Caco-2 (cell line): Measurements from ENCODE around the gene C14orf180. TPM values are rescaled to one million over a fixed set of nuclear protein-coding genes. Genes with fewer than 3 reads are reported as not detected.

Experiments
- BruUV-seq: library from RNA; stranded (reverse); fragments of 400-500 nt; replicated peaks from 2 replicates; lab custom pipeline; 2021; lab: Mats Ljungman, UMichigan
- CTCF ChIA-PET: fragments of 300-600 bp; sonication (Branson Sonifier 250); formaldehyde crosslinking; loops from one replicate; lab custom pipeline; 2022; ENCODE audit warnings: antibody characterized with exemption; lab: Charles Lee
- POLR2A ChIA-PET: fragments of 300-600 bp; sonication (Branson Sonifier 250); formaldehyde crosslinking; loops from one replicate; lab custom pipeline; 2022; ENCODE audit warnings: antibody characterized with exemption; lab: Charles Lee
- DNase-seq, 2 experiments: peaks; one replicate each; pipeline versions ENCODE4 v3.0.0 to v3.0.0-alpha.2; 2020 to 2022
- H3K27me3 ChIP-seq: replicated peaks from 2 replicates; pipeline ENCODE4 v1.6.0; 2011; ENCODE audit warnings: low read length; ENCODE audit not compliant: control insufficient read depth, insufficient read depth
- H3K36me3 ChIP-seq: 2 replicates; pipeline ENCODE4 v1.5.1; 2011; ENCODE audit warnings: low read length; ENCODE audit not compliant: control insufficient read depth, insufficient read depth
- H3K4me1 ChIP-seq: fragments of 250-450 bp; sonication (Bioruptor Pico); 2 replicates; pipeline ENCODE4 v1.5.1; 2020; ENCODE audit warnings: mild to moderate bottlenecking
- H3K4me3 ChIP-seq: 2 replicates; pipeline ENCODE4 v1.5.1; 2011; ENCODE audit warnings: low read depth, mild to moderate bottlenecking, control low read depth, low read length
- H3K9me3 ChIP-seq: fragments of 250-450 bp; sonication (Bioruptor Pico); 2 replicates; pipeline ENCODE4 v1.5.1; 2020; ENCODE audit warnings: mild to moderate bottlenecking, moderate library complexity
- H3K27ac Mint-ChIP-seq: one replicate; pipeline ENCODE4 v1.8.0; 2022; ENCODE audit warnings: mixed read lengths; ENCODE audit not compliant: unreplicated experiment
- H3K27me3 Mint-ChIP-seq: one replicate; pipeline ENCODE4 v1.8.0; 2022; ENCODE audit warnings: mixed read lengths; ENCODE audit not compliant: insufficient read depth, unreplicated experiment
- H3K36me3 Mint-ChIP-seq: one replicate; pipeline ENCODE4 v1.8.0; 2022; ENCODE audit warnings: mild to moderate bottlenecking, mixed read lengths; ENCODE audit not compliant: insufficient read depth, unreplicated experiment
- H3K4me1 Mint-ChIP-seq: one replicate; pipeline ENCODE4 v1.8.0; 2022; ENCODE audit warnings: low read depth, mixed read lengths; ENCODE audit not compliant: unreplicated experiment
- H3K4me3 Mint-ChIP-seq: one replicate; pipeline ENCODE4 v1.8.0; 2022; ENCODE audit warnings: mild to moderate bottlenecking, moderate library complexity, mixed read lengths; ENCODE audit not compliant: unreplicated experiment
- H3K9me3 Mint-ChIP-seq: one replicate; pipeline ENCODE4 v1.8.0; 2022; ENCODE audit warnings: mixed read lengths; ENCODE audit not compliant: unreplicated experiment
- CTCF ChIP-seq, 2 experiments: fragments of 200-600 bp in 1 of 2; IDR thresholded peaks; 1 replicate in 1 of 2; 2 replicates in 1 of 2; pipeline versions ENCODE4 v1.5.1 to v1.8.0; 2011 to 2022; ENCODE audit warnings: antibody characterized with exemption in 1 of 2, control low read depth in 1 of 2, inconsistent platforms in 1 of 2, low read depth in 1 of 2, low read length in 1 of 2, mild to moderate bottlenecking in 1 of 2, moderate library complexity in 1 of 2; ENCODE audit not compliant: insufficient read depth in 1 of 2, severe bottlenecking in 1 of 2, unreplicated experiment in 1 of 2
- intact Hi-C: fragments of 100-400 bp; cut with micrococcal nuclease; formaldehyde crosslinking; loops from one replicate; pipeline ENCODE4 v1.10.0; 2022; ENCODE audit not compliant: unreplicated experiment
- total RNA-seq: library from RNA; stranded (reverse); gene quantifications from 2 replicates; pipeline ENCODE4 v1.2.3, GENCODE V29; 2022

Gene C14orf180
- total RNA-seq, 1 experiment from 2014 or later, result not detected

GRCh38 chr14:104634138-104634760, 54.7 kb downstream of the C14orf180 start:
- BruUV-seq, result no TSS peak
- H3K27me3 Mint-ChIP-seq, result peaks cover 27% of the 10 kb centered on the region
- TF ChIP-seq CTCF (IDR thresholded peaks at IDR 0.05; ENCODE audit: insufficient read depth in 1 of 2, low read depth in 1 of 2, low read length in 1 of 2, severe bottlenecking in 1 of 2, unreplicated experiment in 1 of 2), result no peak
- POLR2A ChIA-PET, result no interaction called here
- H3K4me3 Mint-ChIP-seq, result no peak overlapping the region
- Histone ChIP-seq H3K9me3 (no peaks in the 10 kb centered on the region), H3K27me3 (peaks cover 2% of the 10 kb centered on the region; the same call in 1 of the 2 replicates), H3K4me1 (peaks cover 4% of the 10 kb centered on the region; the same call in 1 of the 2 replicates), H3K4me3 (no peak overlapping the region), H3K36me3 (no peaks in the 10 kb centered on the region)
- intact Hi-C loops, result no loop called here
- H3K4me1 Mint-ChIP-seq, result peaks cover 14% of the 10 kb centered on the region
- H3K9me3 Mint-ChIP-seq, result no peaks in the 10 kb centered on the region
- CTCF ChIA-PET, result no interaction called here
- H3K36me3 Mint-ChIP-seq, result no peaks in the 10 kb centered on the region
- no peak overlapping the region for H3K27ac Mint-ChIP-seq
- no peak for DNase-seq

- ChIA-PET POLR2A (no interaction called here), CTCF (interaction anchor here (0.6 kb wide), 1 partner anchor 123 kb away, joined by 4 read pairs; no protein-coding TSS in a partner anchor)
- Mint-ChIP-seq H3K27me3 (peaks cover 23% of the 10 kb centered on the region), H3K4me1 (peaks cover 14% of the 10 kb centered on the region), H3K36me3 (no peaks in the 10 kb centered on the region), H3K9me3 (no peaks in the 10 kb centered on the region), H3K4me3 (no peak overlapping the region), H3K27ac (no peak overlapping the region)
- Histone ChIP-seq H3K36me3 (no peaks in the 10 kb centered on the region), H3K9me3 (no peaks in the 10 kb centered on the region), H3K27me3 (peaks cover 2% of the 10 kb centered on the region; the same call in 1 of the 2 replicates), H3K4me3 (no peak overlapping the region), H3K4me1 (peaks cover 4% of the 10 kb centered on the region; the same call in 1 of the 2 replicates)
- TF ChIP-seq CTCF (IDR thresholded peaks at IDR 0.05; ENCODE audit: insufficient read depth in 1 of 2, low read depth in 1 of 2, low read length in 1 of 2, severe bottlenecking in 1 of 2, unreplicated experiment in 1 of 2), result no peak
- no TSS peak for BruUV-seq
- no peak for DNase-seq
- intact Hi-C loops, result no loop called here
Measured at GRCh38 chr14:104634886-104635570, 55.5 kb downstream of the C14orf180 start.

DNA sequence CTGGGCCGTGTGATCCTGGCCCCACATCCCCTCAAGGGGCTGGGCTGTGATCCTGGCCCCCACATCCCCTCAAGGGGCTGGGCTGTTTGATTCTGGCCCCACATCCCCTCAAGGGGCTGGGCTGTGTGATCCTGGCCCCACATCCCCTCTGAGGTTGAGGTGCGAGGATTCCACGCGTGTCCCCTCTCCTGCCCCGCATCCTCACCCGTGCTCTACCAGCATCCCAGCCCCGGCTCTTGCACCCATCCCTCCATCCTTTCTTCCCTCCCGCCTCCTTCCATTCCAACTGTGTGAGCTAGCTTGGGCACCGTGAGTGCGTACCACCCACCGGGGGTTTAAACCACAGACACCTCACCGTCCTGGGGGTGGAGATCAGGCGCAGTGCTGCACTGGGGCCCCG, 56.2 kb downstream of the C14orf180 start:
- DNase-seq, result no peak
- Mint-ChIP-seq H3K27me3 (peaks cover 18% of the 10 kb centered on the region), H3K4me3 (no peak overlapping the region), H3K4me1 (peaks cover 14% of the 10 kb centered on the region), H3K27ac (no peak overlapping the region), H3K9me3 (no peaks in the 10 kb centered on the region), H3K36me3 (no peaks in the 10 kb centered on the region)
- H3K9me3 ChIP-seq, result no peaks in the 10 kb centered on the region
- ChIA-PET CTCF (no interaction called here), POLR2A (no interaction called here)
- TF ChIP-seq CTCF (IDR thresholded peaks at IDR 0.05; ENCODE audit: insufficient read depth in 1 of 2, low read depth in 1 of 2, low read length in 1 of 2, severe bottlenecking in 1 of 2, unreplicated experiment in 1 of 2), result no peak
- peaks cover 2% of the 10 kb centered on the region; the same call in 1 of the 2 replicates for H3K27me3 ChIP-seq
- no TSS peak for BruUV-seq
- intact Hi-C loops, result no loop called here
- no peak overlapping the region for H3K4me3 ChIP-seq
- H3K36me3 ChIP-seq, result no peaks in the 10 kb centered on the region
- H3K4me1 ChIP-seq, result peaks cover 7% of the 10 kb centered on the region
